HepG2 (cell line): Measurements from ENCODE around the gene BCL2L11. TPM values are rescaled to one million over a fixed set of nuclear protein-coding genes. Genes with fewer than 3 reads are reported as not detected.

Source experiments
- ATAC-seq: fragments of 200-7000 bp; cut with Tn5 transposase; 3 replicates; pipeline ENCODE4 v1.9.1; 2020; ENCODE audit warnings: mild to moderate bottlenecking, moderate library complexity
- BruUV-seq: library from RNA; stranded (reverse); fragments of 400-500 nt; replicated peaks from 2 replicates; lab custom pipeline; 2021; lab: Mats Ljungman, UMichigan
- CTCF ChIA-PET: fragments of 300-600 bp; formaldehyde crosslinking; extraction: SDS; loops from one replicate; lab custom pipeline; 2021; ENCODE audit warnings: low total read pairs, inconsistent platforms, low intra/inter-chr PET ratio; lab: Yijun Ruan, JAX
- POLR2A ChIA-PET: fragments of 350-600 bp; sonication (Branson Sonifier 250); formaldehyde crosslinking; loops from one replicate; lab custom pipeline; 2020; ENCODE audit warnings: antibody characterized with exemption, inconsistent platforms; lab: Yijun Ruan, JAX
- DNase-seq: peaks from one replicate; pipeline ENCODE4 v3.0.0-alpha.2; 2015; ENCODE audit warnings: low spot score
- FAIRE-seq: peaks from 3 replicates; lab custom pipeline; 2011; peaks lifted over from hg19 to GRCh38; lab: Jason Lieb, UNC
- H2AFZ ChIP-seq: one replicate; pipeline ENCODE4 v1.6.1; 2011; ENCODE audit warnings: low read length, inconsistent platforms
- H3K27ac ChIP-seq: fragments of 300-600 bp; 3 replicates; pipeline ENCODE4 v1.8.0; 2011; ENCODE audit warnings: mixed run types, mild to moderate bottlenecking, mixed read lengths, low read length, inconsistent platforms; ENCODE audit not compliant: insufficient read depth; ENCODE audit errors: extremely low read length
- H3K27me3 ChIP-seq, 2 experiments: fragments of 200-600 bp in 1 of 2; 2 replicates in 1 of 2; 3 replicates in 1 of 2; pipeline versions ENCODE4 v1.6.0 to v1.8.0; 2011; ENCODE audit warnings: low read length in 2 of 2, mild to moderate bottlenecking in 2 of 2, moderate library complexity in 2 of 2, inconsistent platforms in 1 of 2; ENCODE audit not compliant: insufficient read depth in 2 of 2, control insufficient read depth in 1 of 2
- H3K36me3 ChIP-seq, 2 experiments: fragments of 200-600 bp in 1 of 2; replicated peaks in 1 of 2; 2 replicates in 1 of 2; 3 replicates in 1 of 2; pipeline versions ENCODE4 v1.5.1 to v1.8.0; 2011; ENCODE audit warnings: low read length in 2 of 2, inconsistent platforms in 1 of 2; ENCODE audit not compliant: insufficient read depth in 2 of 2, control insufficient read depth in 1 of 2
- H3K4me1 ChIP-seq: 2 replicates; pipeline ENCODE4 v1.5.1; 2012; ENCODE audit warnings: low read length, inconsistent platforms; ENCODE audit not compliant: insufficient read depth
- H3K4me2 ChIP-seq: 2 replicates; pipeline ENCODE4 v1.6.0; 2011; ENCODE audit warnings: low read depth, low read length, inconsistent platforms
- H3K4me3 ChIP-seq, 3 experiments: fragments of 200-600 bp in 1 of 3; sonication (generic), shearing (Covaris generic) in 1 of 3; replicated peaks in 1 of 3; 2 replicates each; pipeline ENCODE4 v1.5.1; 2011 to 2016; ENCODE audit warnings: low read length in 3 of 3, inconsistent platforms in 2 of 3, low read depth in 2 of 3, mild to moderate bottlenecking in 2 of 3, control low read depth in 1 of 3, mixed read lengths in 1 of 3; ENCODE audit not compliant: insufficient read depth in 1 of 3
- H3K79me2 ChIP-seq: one replicate; pipeline ENCODE4 v1.6.1; 2011; ENCODE audit warnings: low read length, inconsistent platforms; ENCODE audit not compliant: insufficient read depth
- H3K9ac ChIP-seq: 2 replicates; pipeline ENCODE4 v1.6.0; 2011; ENCODE audit warnings: mild to moderate bottlenecking, low read depth, low read length, inconsistent platforms; ENCODE audit not compliant: insufficient read depth
- H3K9me3 ChIP-seq: 2 replicates; pipeline ENCODE4 v1.5.1; 2012; ENCODE audit warnings: mild to moderate bottlenecking, low read length
- H4K20me1 ChIP-seq: 2 replicates; pipeline ENCODE4 v1.6.0; 2011; ENCODE audit warnings: inconsistent platforms, mild to moderate bottlenecking, low read length, moderate library complexity; ENCODE audit not compliant: insufficient read depth
- ELF3 ChIP-seq: IDR thresholded peaks from 2 replicates; pipeline ENCODE4 v1.6.1; 2016; ENCODE audit warnings: missing genetic modification reagents, missing compliant biosample characterization
- MAFF ChIP-seq: IDR thresholded peaks from 2 replicates; pipeline ENCODE4 v1.6.1; 2011; ENCODE audit warnings: low read depth, low read length, improper control_type of control experiment
- MAFK ChIP-seq, 2 experiments: IDR thresholded peaks in 1 of 2; conservative IDR thresholded peaks in 1 of 2; 2 replicates each; pipeline ENCODE4 v1.6.1; 2011; ENCODE audit warnings: improper control_type of control experiment in 2 of 2, low read length in 2 of 2
- SNAPC4 ChIP-seq: sonication (generic); formaldehyde crosslinking; IDR thresholded peaks from 2 replicates; pipeline ENCODE4 v1.4.0; 2020; ENCODE audit warnings: mild to moderate bottlenecking, missing genetic modification reagents
- TP53 ChIP-seq: sonication (generic); formaldehyde crosslinking; conservative IDR thresholded peaks from 2 replicates; pipeline ENCODE4 v1.4.0; 2020; ENCODE audit warnings: missing genetic modification reagents
- ZNF263 ChIP-seq: sonication (generic); formaldehyde crosslinking; IDR thresholded peaks from 2 replicates; pipeline ENCODE4 v1.4.0; 2020; ENCODE audit warnings: missing genetic modification reagents
- ZNF768 ChIP-seq: sonication (generic); formaldehyde crosslinking; IDR thresholded peaks from 2 replicates; pipeline ENCODE4 v1.4.0; 2020; ENCODE audit warnings: missing genetic modification reagents
- WGBS: methylation state at CpG from one replicate; pipeline ENCODE4 v1.1.6; 2017; ENCODE audit warnings: low lambda C conversion rate; 5-methylcytosine and 5-hydroxymethylcytosine counted together
- in situ Hi-C: cut with HindIII; loops from 2 replicates; pipeline ENCODE4 v1.10.0; 2017; ENCODE audit warnings: low pct_unique_long_range_greater_than_20kb; ENCODE audit not compliant: extremely low pct_ligation_motif_present
- intact Hi-C: fragments of 100-400 bp; cut with micrococcal nuclease; formaldehyde crosslinking; loops from one replicate; pipeline ENCODE4 v1.10.0; 2022; ENCODE audit not compliant: unreplicated experiment
- polyA plus RNA-seq, 8 experiments: library from polyadenylated mRNA; depleted of rRNA in 3 of 8; stranded (reverse) in 7 of 8; unstranded in 1 of 8; fragments of >200 nt; fragmentation: Illumina TruSeq in 4 of 8; extraction: Trizol in 4 of 8; gene quantifications; 2 replicates each; pipeline versions ENCODE4 v1.2.1 to v1.2.3, GENCODE V29; 2011 to 2016; ENCODE audit warnings: low read depth in 4 of 8, missing spikeins in 1 of 8, mixed read lengths in 1 of 8; ENCODE audit not compliant: insufficient read depth in 1 of 8
- total RNA-seq, 5 experiments: library from RNA; depleted of rRNA; stranded (reverse); fragments of >200 nt; fragmentation: Illumina TruSeq; extraction: Trizol; gene quantifications; 2 replicates each; pipeline ENCODE4 v1.2.3, GENCODE V29; 2016; ENCODE audit warnings: low read depth in 1 of 5
- TF ChIP-seq, protein P1 (sequence below): sonication (generic); formaldehyde crosslinking; IDR thresholded peaks from 2 replicates; pipeline ENCODE4 v1.4.0; 2020; ENCODE audit warnings: mild to moderate bottlenecking, missing genetic modification reagents

The BCL2L11 gene
- total and polyA plus RNA-seq, 2 of the 13 experiments (the other 11 are each of a cell fraction or from before 2014, with no cell fraction given) = 6.1 to 9.7 TPM

DNA sequence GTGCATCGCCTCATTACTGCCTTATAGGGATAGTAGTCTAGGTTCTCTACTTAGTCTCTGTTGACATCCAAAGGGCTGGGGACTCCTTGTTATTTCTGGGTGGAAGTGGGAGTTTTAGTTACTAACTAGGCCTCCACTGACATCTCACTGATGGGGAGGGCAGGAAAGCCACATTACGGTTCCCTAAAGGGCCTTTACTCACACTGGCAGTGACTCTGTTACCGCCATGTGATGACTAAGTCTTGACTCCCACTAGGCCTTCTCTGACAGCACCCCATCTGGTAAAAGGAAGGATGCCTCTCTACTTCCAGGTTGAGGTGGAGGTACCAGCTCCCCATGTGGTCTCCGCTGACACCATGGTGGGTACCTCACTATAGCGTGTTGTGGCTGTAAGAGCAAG, 14.0 kb upstream of the BCL2L11 start (continued):
- no peak for TF ChIP-seq ELF3 (CRISPR knock-in tag)
- TF ChIP-seq TP53 (CRISPR knock-in tag) = no peak
- no peak for TF ChIP-seq ZNF768

GRCh38 chr2:111108745-111109271, 11.9 kb upstream of the BCL2L11 start:
- ATAC-seq = no peak
- intact Hi-C loops (no loop called here), in situ Hi-C loops (no loop called here)
- WGBS = 36% methylated on average over 2 of the region's 2 CpGs
- H3K79me2 ChIP-seq = no peaks in the 10 kb centered on the region
- no peaks in the 10 kb centered on the region for H3K9me3 ChIP-seq
- H3K4me1 ChIP-seq = no peaks in the 10 kb centered on the region
- no TSS peak for BruUV-seq
- POLR2A ChIA-PET = no interaction called here
- H4K20me1 ChIP-seq = no peaks in the 10 kb centered on the region
- DNase-seq = no peak
- H3K27ac ChIP-seq = no peak overlapping the region
- no peak overlapping the region for H2AFZ ChIP-seq
- H3K27me3 ChIP-seq = peaks cover 0 to 13% of the 10 kb centered on the region in 2 experiments; a peak in 4 of 5 replicates
- TF ChIP-seq MAFK (conservative IDR thresholded peaks at IDR 0.05 in 1 of 2, IDR thresholded peaks at IDR 0.05 in 1 of 2; ENCODE audit: low read length in 2 of 2) = 0 out of 4 replicates have a peak, but pooled peaks of 1 of the 2 experiments have one; percentile 46
- no peak for TF ChIP-seq ZNF263 (CRISPR knock-in tag)
- no peak for TF ChIP-seq SNAPC4
- TF ChIP-seq MAFF = peak; percentile 51; the same call in 1 of the 2 replicates
- TF ChIP-seq, protein P1, sequence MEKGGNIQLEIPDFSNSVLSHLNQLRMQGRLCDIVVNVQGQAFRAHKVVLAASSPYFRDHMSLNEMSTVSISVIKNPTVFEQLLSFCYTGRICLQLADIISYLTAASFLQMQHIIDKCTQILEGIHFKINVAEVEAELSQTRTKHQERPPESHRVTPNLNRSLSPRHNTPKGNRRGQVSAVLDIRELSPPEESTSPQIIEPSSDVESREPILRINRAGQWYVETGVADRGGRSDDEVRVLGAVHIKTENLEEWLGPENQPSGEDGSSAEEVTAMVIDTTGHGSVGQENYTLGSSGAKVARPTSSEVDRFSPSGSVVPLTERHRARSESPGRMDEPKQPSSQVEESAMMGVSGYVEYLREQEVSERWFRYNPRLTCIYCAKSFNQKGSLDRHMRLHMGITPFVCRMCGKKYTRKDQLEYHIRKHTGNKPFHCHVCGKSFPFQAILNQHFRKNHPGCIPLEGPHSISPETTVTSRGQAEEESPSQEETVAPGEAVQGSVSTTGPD (CRISPR knock-in tag) = no peak
- no peak overlapping the region for H3K9ac ChIP-seq
- H3K4me2 ChIP-seq = no peak overlapping the region
- CTCF ChIA-PET = no interaction called here
- no peaks in the 10 kb centered on the region for H3K36me3 ChIP-seq
- FAIRE-seq = no peak
- no peak overlapping the region for H3K4me3 ChIP-seq
